ENCODE measurements around the gene EEF2K. TPM values are rescaled to one million over a fixed set of nuclear protein-coding genes. Genes with fewer than 3 reads are reported as not detected.

The EEF2K gene
- total and polyA plus RNA-seq, 2 of the 13 experiments (the other 11 are each of a cell fraction or from before 2014, with no cell fraction given) = 22.0 to 23.8 TPM

DNA sequence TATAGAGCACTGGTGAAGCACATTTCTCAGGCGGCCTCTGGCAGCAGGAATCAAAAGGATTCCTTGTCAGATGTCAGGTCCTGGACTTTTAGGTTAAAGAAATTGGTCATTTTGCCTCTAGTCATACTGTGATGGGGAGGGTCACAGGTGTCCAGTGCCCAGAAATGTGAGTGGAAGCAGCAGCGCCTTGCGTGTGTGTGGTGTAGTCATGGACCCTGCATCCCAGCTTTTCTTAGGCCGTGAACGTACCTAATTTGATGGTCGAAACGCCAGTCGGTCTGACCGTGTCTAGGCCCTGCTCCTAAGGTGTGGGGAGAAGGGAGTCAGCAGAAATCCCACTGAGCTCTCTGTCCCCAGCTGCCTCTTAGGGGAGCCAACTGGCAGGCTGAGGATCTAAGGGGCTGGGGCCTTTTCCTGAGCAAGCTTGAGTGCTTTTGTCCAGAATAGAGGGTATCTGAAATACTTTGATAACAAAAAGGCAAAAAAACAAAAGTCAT lies 123.2 kb downstream of the EEF2K start (continued):
- TF ChIP-seq MEIS2 (CRISPR knock-in tag; IDR thresholded peaks at IDR 0.05) (no peak), ZSCAN9 (CRISPR knock-in tag; IDR thresholded peaks at IDR 0.05; ENCODE audit: borderline replicate concordance) (no peak)

DNA sequence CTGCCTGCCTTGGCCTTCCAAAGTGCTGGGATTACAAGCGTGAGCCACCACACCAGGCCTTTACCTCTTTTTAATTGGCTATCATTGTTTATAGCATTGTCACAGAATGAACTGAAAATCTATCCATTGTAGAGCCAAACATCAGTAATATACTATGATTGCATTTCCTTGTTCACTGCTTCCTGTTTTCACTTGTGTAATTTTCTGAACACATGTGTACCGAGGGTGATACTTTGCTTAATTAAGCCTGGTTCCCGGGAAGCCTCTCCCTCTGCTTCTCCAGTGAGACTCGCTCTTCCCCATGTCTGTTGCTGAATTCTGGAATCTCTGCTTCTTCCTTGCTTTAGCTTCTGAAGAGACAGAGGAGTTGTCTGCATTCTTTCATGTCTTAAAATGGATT lies 124.2 kb downstream of the EEF2K start:
- 0 out of 2 replicates have a peak, but pooled peaks cover 10% of the 10 kb centered on the region for H4K20me1 ChIP-seq (ENCODE audit: insufficient read depth, low read length)
- H3K4me3 ChIP-seq (replicated peaks in 1 of 3; ENCODE audit: insufficient read depth in 1 of 3, low read depth in 2 of 3, low read length in 3 of 3) = no peak overlapping the region
- FAIRE-seq (no peak), ATAC-seq (no peak), DNase-seq (ENCODE audit: low spot score) (no peak)
- H3K4me1 ChIP-seq (ENCODE audit: insufficient read depth, low read length) = no peaks in the 10 kb centered on the region
- H3K9me3 ChIP-seq (ENCODE audit: low read length) = no peaks in the 10 kb centered on the region
- in situ Hi-C loops (cut with HindIII; ENCODE audit: extremely low pct_ligation_motif_present, low pct_unique_long_range_greater_than_20kb) = loop anchor here (25.0 kb wide), 2 partner anchors 768 to 1168 kb away; partner anchors contain the start of genes DNAH3 and LDAF1
- H3K36me3 ChIP-seq (replicated peaks in 1 of 2; ENCODE audit: control insufficient read depth in 1 of 2, insufficient read depth in 2 of 2, low read length in 2 of 2) = peaks cover 60 to 92% of the 10 kb centered on the region in 2 experiments
- no peaks in the 10 kb centered on the region for H3K27me3 ChIP-seq (ENCODE audit: control insufficient read depth in 1 of 2, insufficient read depth in 2 of 2, low read length in 2 of 2)
- intact Hi-C loops (cut with micrococcal nuclease; ENCODE audit: unreplicated experiment) = no loop called here
- CTCF ChIA-PET (ENCODE audit: low intra/inter-chr PET ratio, low total read pairs) = no interaction called here
- POLR2A ChIA-PET = no interaction called here
- no peak overlapping the region for H3K4me2 ChIP-seq (ENCODE audit: low read depth, low read length)
- H3K79me2 ChIP-seq (ENCODE audit: insufficient read depth, low read length) = no peaks in the 10 kb centered on the region
- WGBS (ENCODE audit: low lambda C conversion rate) = 93% methylated on average over 4 of the region's 4 CpGs
- TF ChIP-seq MAF1 (CRISPR knock-in tag; IDR thresholded peaks at IDR 0.05; ENCODE audit: borderline replicate concordance) = no peak
- no peak for TF ChIP-seq ZNF710 (CRISPR knock-in tag; IDR thresholded peaks at IDR 0.05; ENCODE audit: borderline replicate concordance)
- TF ChIP-seq, protein P1, sequence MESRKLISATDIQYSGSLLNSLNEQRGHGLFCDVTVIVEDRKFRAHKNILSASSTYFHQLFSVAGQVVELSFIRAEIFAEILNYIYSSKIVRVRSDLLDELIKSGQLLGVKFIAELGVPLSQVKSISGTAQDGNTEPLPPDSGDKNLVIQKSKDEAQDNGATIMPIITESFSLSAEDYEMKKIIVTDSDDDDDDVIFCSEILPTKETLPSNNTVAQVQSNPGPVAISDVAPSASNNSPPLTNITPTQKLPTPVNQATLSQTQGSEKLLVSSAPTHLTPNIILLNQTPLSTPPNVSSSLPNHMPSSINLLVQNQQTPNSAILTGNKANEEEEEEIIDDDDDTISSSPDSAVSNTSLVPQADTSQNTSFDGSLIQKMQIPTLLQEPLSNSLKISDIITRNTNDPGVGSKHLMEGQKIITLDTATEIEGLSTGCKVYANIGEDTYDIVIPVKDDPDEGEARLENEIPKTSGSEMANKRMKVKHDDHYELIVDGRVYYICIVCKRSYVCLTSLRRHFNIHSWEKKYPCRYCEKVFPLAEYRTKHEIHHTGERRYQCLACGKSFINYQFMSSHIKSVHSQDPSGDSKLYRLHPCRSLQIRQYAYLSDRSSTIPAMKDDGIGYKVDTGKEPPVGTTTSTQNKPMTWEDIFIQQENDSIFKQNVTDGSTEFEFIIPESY (CRISPR knock-in tag; IDR thresholded peaks at IDR 0.05) = no peak
- no peak for TF ChIP-seq MATR3 (CRISPR knock-in tag; IDR thresholded peaks at IDR 0.05)
- no peak for TF ChIP-seq SALL2 (CRISPR knock-in tag; IDR thresholded peaks at IDR 0.05)
- no peak for TF ChIP-seq MLX (CRISPR knock-in tag; IDR thresholded peaks at IDR 0.05)
- no peak for TF ChIP-seq ZNF879 (CRISPR knock-in tag; IDR thresholded peaks at IDR 0.05)
- TF ChIP-seq RCOR2 (CRISPR knock-in tag; IDR thresholded peaks at IDR 0.05) = no peak
- no peak for TF ChIP-seq IRF2 (CRISPR knock-in tag; IDR thresholded peaks at IDR 0.05)
- TF ChIP-seq SALL1 (CRISPR knock-in tag; IDR thresholded peaks at IDR 0.05) = no peak
- TF ChIP-seq HIC2 (CRISPR knock-in tag; IDR thresholded peaks at IDR 0.05; ENCODE audit: low read depth) = no peak
- no peak for TF ChIP-seq ZNF619 (CRISPR knock-in tag; IDR thresholded peaks at IDR 0.05)
- TF ChIP-seq RBAK (CRISPR knock-in tag; IDR thresholded peaks at IDR 0.05) = no peak
- no peak for TF ChIP-seq ZMYM2 (CRISPR knock-in tag; IDR thresholded peaks at IDR 0.05)
- no peak for TF ChIP-seq FOXM1 (CRISPR knock-in tag; IDR thresholded peaks at IDR 0.05)
- no peak for TF ChIP-seq SUZ12 (IDR thresholded peaks at IDR 0.05; ENCODE audit: low read depth, low read length)
- TF ChIP-seq ELF1 (CRISPR knock-in tag; IDR thresholded peaks at IDR 0.05) = no peak
- no peak for TF ChIP-seq ZNF33B (CRISPR knock-in tag; IDR thresholded peaks at IDR 0.05)
- BruUV-seq (replicated peaks) = no TSS peak
- no peak overlapping the region for H3K27ac ChIP-seq (ENCODE audit: extremely low read length, insufficient read depth, low read length)
- H2AFZ ChIP-seq (ENCODE audit: low read length) = no peak overlapping the region
- H3K9ac ChIP-seq (ENCODE audit: insufficient read depth, low read depth, low read length) = no peak overlapping the region

Data from HepG2 (cell line).